Spleen (tissue), 11 donors: ENCODE measurements around the gene PRDM16. TPM values are rescaled to one million over a fixed set of nuclear protein-coding genes. Genes with fewer than 3 reads are reported as not detected.

Source experiments
- DNase-seq: peaks from one replicate; pipeline ENCODE4 v3.0.0-alpha.2; 2020
- H3K27ac ChIP-seq, 8 donors: fragments of 200-600 bp; sonication (generic) in 7 of 8; 1 replicate in 4 of 8; 2 replicates in 4 of 8; pipeline versions ENCODE4 v1.5.0 to v1.8.0; 2016 to 2021; ENCODE audit warnings: inconsistent platforms in 4 of 8, mild to moderate bottlenecking in 4 of 8, moderate library complexity in 1 of 8
- H3K27me3 ChIP-seq, 7 donors: fragments of 200-600 bp; sonication (generic) in 6 of 7; replicated peaks in 1 of 7; 1 replicate in 4 of 7; 2 replicates in 3 of 7; pipeline versions ENCODE4 v1.5.0 to v1.8.0; 2016 to 2021; ENCODE audit warnings: inconsistent platforms in 3 of 7, mild to moderate bottlenecking in 1 of 7
- H3K36me3 ChIP-seq, 6 donors: fragments of 200-600 bp; sonication (generic) in 5 of 6; 1 replicate in 4 of 6; 2 replicates in 2 of 6; pipeline versions ENCODE4 v1.5.0 to v1.8.0; 2016 to 2021; ENCODE audit warnings: inconsistent platforms in 2 of 6
- H3K4me1 ChIP-seq, 6 donors: fragments of 200-600 bp; sonication (generic) in 5 of 6; 1 replicate in 3 of 6; 2 replicates in 3 of 6; pipeline versions ENCODE4 v1.5.0 to v1.8.0; 2016 to 2021; ENCODE audit warnings: inconsistent platforms in 3 of 6
- H3K4me3 ChIP-seq, 8 donors: fragments of 200-600 bp; sonication (generic) in 7 of 8; 1 replicate in 4 of 8; 2 replicates in 4 of 8; pipeline versions ENCODE4 v1.5.0 to v1.8.0; 2016 to 2021; ENCODE audit warnings: inconsistent platforms in 4 of 8, mild to moderate bottlenecking in 4 of 8, moderate library complexity in 2 of 8
- H3K9me3 ChIP-seq, 8 donors: fragments of 200-600 bp; sonication (generic) in 7 of 8; 1 replicate in 4 of 8; 2 replicates in 4 of 8; pipeline versions ENCODE4 v1.5.0 to v1.8.0; 2016 to 2021; ENCODE audit warnings: inconsistent platforms in 4 of 8
- CTCF ChIP-seq, 11 experiments: fragments of 200-600 bp in 7 of 11; fragments of 450-650 bp in 4 of 11; sonication (generic) in 4 of 11; IDR thresholded peaks in 8 of 11; conservative IDR thresholded peaks in 3 of 11; 1 replicate in 7 of 11; 2 replicates in 4 of 11; pipeline versions ENCODE4 v1.4.0 to v1.8.0; 2016 to 2021; ENCODE audit warnings: antibody characterized with exemption in 11 of 11, inconsistent platforms in 4 of 11, mild to moderate bottlenecking in 1 of 11
- POLR2A ChIP-seq, 3 donors: fragments of 450-650 bp; IDR thresholded peaks; one replicate each; pipeline ENCODE4 v1.5.1; 2017; ENCODE audit warnings: antibody characterized with exemption in 3 of 3, mild to moderate bottlenecking in 1 of 3
- POLR2AphosphoS5 ChIP-seq, 3 donors: sonication (generic); formaldehyde crosslinking; IDR thresholded peaks; one replicate each; pipeline ENCODE4 v1.5.1; 2017; ENCODE audit warnings: antibody characterized with exemption in 3 of 3
- WGBS, 5 donors: extraction: QIAGEN DNeasy Blood & Tissue Kit in 3 of 5; methylation state at CpG; one replicate each; pipeline versions ENCODE4 v1.1.5 to v1.1.7; 2013 to 2018; 5-methylcytosine and 5-hydroxymethylcytosine counted together
- intact Hi-C: fragments of 100-400 bp; cut with DNase I; formaldehyde crosslinking; loops from one replicate; pipeline ENCODE4 v1.15.0; 2023; ENCODE audit warnings: low total_unique reads
- polyA plus RNA-seq, 3 donors: library from polyadenylated mRNA; stranded (reverse); fragments of 200-250 nt; gene quantifications; one replicate each; pipeline ENCODE4 v1.2.1, GENCODE V29; 2013
- total RNA-seq, 7 donors: library from RNA; depleted of rRNA in 3 of 7; stranded (reverse); fragments of >200 nt in 3 of 7; fragmentation: NEBNext Ultra II Directional in 4 of 7; extraction: Animal tissue kit (Norgen Biotek cat#: 25700) in 4 of 7; gene quantifications; one replicate each; pipeline versions ENCODE4 v1.1.0 to v1.2.1, GENCODE V29; 2016 to 2021
- donor health status: healthy with polysubstance abuse.
- donor health status: DM: no; HTN: no; CAD: no; lungs with moderate emphysema.
- donor health status: DM: no; HTN: no; CAD: no.
- donor health status: Bipolar disorder and iron deficiency.
- donor health status: healthy.
- donor health status: DM: no; HTN: no; CAD: no.
- donor health status: DM: yes; HTN: yes; CAD: no.

The PRDM16 gene
- total and polyA plus RNA-seq, 10 donors = 0.43 to 3.2 (median 1.4) TPM

GRCh38 chr1:3056641-3057040 is 12.4 kb upstream of the PRDM16 start:
- no peaks in the 10 kb centered on the region for H3K36me3 ChIP-seq
- H3K4me1 ChIP-seq = no peaks in the 10 kb centered on the region
- intact Hi-C loops = no loop called here
- no peaks in the 10 kb centered on the region for H3K9me3 ChIP-seq
- H3K4me3 ChIP-seq = no peak overlapping the region
- peaks cover 0 to 52% (median 5%) of the 10 kb centered on the region in 7 donors for H3K27me3 ChIP-seq
- WGBS, 5 donors = 87 to 92% (median 89%) methylated on average over 5 of the region's 5 CpGs
- H3K27ac ChIP-seq = no peak overlapping the region
- TF ChIP-seq CTCF (IDR thresholded peaks at IDR 0.05 in 8 of 11, conservative IDR thresholded peaks at IDR 0.05 in 3 of 11) (no peak), POLR2A (IDR thresholded peaks at IDR 0.05) (no peak), POLR2AphosphoS5 (IDR thresholded peaks at IDR 0.05) (no peak)
- DNase-seq = no peak

GRCh38 chr1:3058263-3059030 is 10.6 kb upstream of the PRDM16 start:
- no peak overlapping the region for H3K4me3 ChIP-seq
- peaks cover 0 to 6% (median 0%) of the 10 kb centered on the region in 6 donors for H3K4me1 ChIP-seq
- H3K27ac ChIP-seq = no peak overlapping the region
- no peaks in the 10 kb centered on the region for H3K9me3 ChIP-seq
- H3K27me3 ChIP-seq = peaks cover 0 to 56% (median 16%) of the 10 kb centered on the region in 7 donors
- TF ChIP-seq POLR2AphosphoS5 (IDR thresholded peaks at IDR 0.05) = no peak
- no peak for TF ChIP-seq CTCF (IDR thresholded peaks at IDR 0.05 in 8 of 11, conservative IDR thresholded peaks at IDR 0.05 in 3 of 11)
- TF ChIP-seq POLR2A (IDR thresholded peaks at IDR 0.05) = no peak
- no peak for DNase-seq
- H3K36me3 ChIP-seq = no peaks in the 10 kb centered on the region
- intact Hi-C loops = no loop called here
- 72 to 88% (median 78%) methylated on average over 10 of the region's 10 CpGs for WGBS, 5 donors

DNA sequence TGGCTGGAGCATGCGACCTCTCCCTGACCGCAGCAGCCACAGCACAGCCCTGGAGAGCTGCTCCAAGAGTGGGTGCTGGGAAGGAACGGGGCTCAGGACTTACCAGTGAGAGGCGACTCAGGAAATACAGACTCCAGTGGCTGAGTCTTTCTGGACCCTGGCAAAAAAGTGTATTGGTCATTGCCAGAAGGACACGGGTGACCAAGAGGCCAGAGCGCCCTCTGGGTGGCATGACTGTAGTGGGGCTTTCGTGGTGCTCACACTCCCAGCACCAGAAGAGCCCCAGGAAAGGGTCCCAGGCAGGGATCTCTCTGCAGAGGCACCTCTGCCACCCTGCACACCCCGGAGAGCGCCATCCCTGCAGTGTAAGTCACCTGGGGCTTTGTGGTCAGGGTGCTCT is 8.9 kb upstream of the PRDM16 start:
- Histone ChIP-seq H3K9me3 (no peaks in the 10 kb centered on the region), H3K36me3 (no peaks in the 10 kb centered on the region), H3K4me3 (no peak overlapping the region), H3K27me3 (peaks cover 0 to 56% (median 24%) of the 10 kb centered on the region in 7 donors), H3K4me1 (peaks cover 0 to 12% (median 0%) of the 10 kb centered on the region in 6 donors), H3K27ac (no peak overlapping the region)
- 76 to 90% (median 82%) methylated on average over 5 to 9 of the region's 9 CpGs for WGBS, 5 donors
- intact Hi-C loops = no loop called here
- no peak for DNase-seq
- no peak for TF ChIP-seq CTCF (IDR thresholded peaks at IDR 0.05 in 8 of 11, conservative IDR thresholded peaks at IDR 0.05 in 3 of 11)
- TF ChIP-seq POLR2A (IDR thresholded peaks at IDR 0.05) = no peak
- TF ChIP-seq POLR2AphosphoS5 (IDR thresholded peaks at IDR 0.05) = no peak
